OCI-LY3 (cell line): Measurements from ENCODE around the gene DCLK1.

Source experiments
- H2AFZ ChIP-seq: fragments of 200-600, 300-600 bp; shearing (Covaris generic); 2 replicates; pipeline ENCODE4 v1.6.0; 2014; ENCODE audit warnings: antibody characterized with exemption, low read depth, low read length
- H3K27ac ChIP-seq: fragments of 200-600, 300-600 bp; sonication (generic); 2 replicates; pipeline ENCODE4 v1.5.1; 2014; ENCODE audit warnings: mild to moderate bottlenecking, low read length, moderate library complexity, mixed read lengths
- H3K27me3 ChIP-seq: fragments of 200-600, 300-600 bp; sonication (generic); 2 replicates; pipeline ENCODE4 v1.6.1; 2014; ENCODE audit warnings: low read depth, low read length, mixed read lengths
- H3K36me3 ChIP-seq: fragments of 200-600, 300-600 bp; sonication (generic); replicated peaks from 2 replicates; pipeline ENCODE3; 2014; ENCODE audit warnings: low read depth, low read length, mixed read lengths
- H3K4me1 ChIP-seq: fragments of 300-600, 200-600 bp; sonication (generic); 2 replicates; pipeline ENCODE4 v1.6.1; 2014; ENCODE audit warnings: low read length, mixed read lengths
- H3K4me2 ChIP-seq: fragments of 200-600, 300-600 bp; sonication (generic); 2 replicates; pipeline ENCODE4 v1.6.1; 2014; ENCODE audit warnings: low read length, mixed read lengths
- H3K4me3 ChIP-seq: fragments of 300-600, 200-600 bp; sonication (generic); 2 replicates; pipeline ENCODE4 v1.5.1; 2014; ENCODE audit warnings: antibody characterized with exemption, mild to moderate bottlenecking, low read length, moderate library complexity
- H3K79me2 ChIP-seq: fragments of 300-600, 200-600 bp; shearing (Covaris generic); 2 replicates; pipeline ENCODE4 v1.6.1; 2014; ENCODE audit warnings: mild to moderate bottlenecking, low read length, mixed read lengths
- H3K9ac ChIP-seq: fragments of 300-600, 200-600 bp; shearing (Covaris generic); 2 replicates; pipeline ENCODE4 v1.6.0; 2014; ENCODE audit warnings: mild to moderate bottlenecking, low read length, moderate library complexity
- H3K9me3 ChIP-seq: fragments of 200-600, 300-600 bp; shearing (Covaris generic); 2 replicates; pipeline ENCODE4 v1.6.1; 2014; ENCODE audit warnings: low read length, mixed read lengths; ENCODE audit not compliant: insufficient read depth
- H4K20me1 ChIP-seq: fragments of 200-600, 300-600 bp; sonication (generic); 2 replicates; pipeline ENCODE4 v1.6.1; 2016; ENCODE audit warnings: low read length, mixed read lengths; ENCODE audit not compliant: insufficient read depth
- EZH2phosphoT487 ChIP-seq: fragments of 200-600 bp; shearing (Covaris generic); IDR thresholded peaks from 2 replicates; pipeline ENCODE4 v1.6.1; 2018; ENCODE audit warnings: antibody characterized with exemption, mixed run types, low read depth
- TF ChIP-seq, protein P1 (sequence below): fragments of 200-600, 300-600 bp; sonication (generic); IDR thresholded peaks from 2 replicates; pipeline ENCODE4 v1.5.1; 2014; ENCODE audit warnings: antibody characterized with exemption, low read length, low read depth

DCLK1 gene

DNA sequence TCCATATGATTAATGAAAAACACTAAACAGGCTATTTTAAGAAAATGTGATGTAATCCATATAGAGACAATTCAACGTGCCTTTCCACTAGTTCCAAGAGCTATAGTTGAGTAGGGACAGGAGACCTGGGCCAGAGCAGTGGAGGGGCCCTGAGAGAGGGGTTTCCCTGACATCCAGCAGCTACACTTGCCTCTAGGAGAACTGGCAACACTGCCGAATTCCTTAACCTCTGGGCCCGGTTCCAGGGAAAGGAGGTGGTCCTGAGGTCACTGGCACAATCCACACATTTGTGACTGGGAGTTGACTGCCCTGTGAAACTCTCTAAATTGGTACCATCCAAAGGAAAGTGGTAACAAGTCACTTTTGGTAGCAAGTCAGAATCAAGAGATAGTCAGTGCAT lies 264.4 kb downstream of the DCLK1 start:
- no peak overlapping the region for H3K9ac ChIP-seq
- TF ChIP-seq EZH2phosphoT487, result no peak
- TF ChIP-seq, protein P1, sequence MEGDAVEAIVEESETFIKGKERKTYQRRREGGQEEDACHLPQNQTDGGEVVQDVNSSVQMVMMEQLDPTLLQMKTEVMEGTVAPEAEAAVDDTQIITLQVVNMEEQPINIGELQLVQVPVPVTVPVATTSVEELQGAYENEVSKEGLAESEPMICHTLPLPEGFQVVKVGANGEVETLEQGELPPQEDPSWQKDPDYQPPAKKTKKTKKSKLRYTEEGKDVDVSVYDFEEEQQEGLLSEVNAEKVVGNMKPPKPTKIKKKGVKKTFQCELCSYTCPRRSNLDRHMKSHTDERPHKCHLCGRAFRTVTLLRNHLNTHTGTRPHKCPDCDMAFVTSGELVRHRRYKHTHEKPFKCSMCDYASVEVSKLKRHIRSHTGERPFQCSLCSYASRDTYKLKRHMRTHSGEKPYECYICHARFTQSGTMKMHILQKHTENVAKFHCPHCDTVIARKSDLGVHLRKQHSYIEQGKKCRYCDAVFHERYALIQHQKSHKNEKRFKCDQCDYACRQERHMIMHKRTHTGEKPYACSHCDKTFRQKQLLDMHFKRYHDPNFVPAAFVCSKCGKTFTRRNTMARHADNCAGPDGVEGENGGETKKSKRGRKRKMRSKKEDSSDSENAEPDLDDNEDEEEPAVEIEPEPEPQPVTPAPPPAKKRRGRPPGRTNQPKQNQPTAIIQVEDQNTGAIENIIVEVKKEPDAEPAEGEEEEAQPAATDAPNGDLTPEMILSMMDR, result no peak
- H2AFZ ChIP-seq, result no peak overlapping the region
- no peaks in the 10 kb centered on the region for H4K20me1 ChIP-seq
- no peaks in the 10 kb centered on the region for H3K79me2 ChIP-seq
- H3K27ac ChIP-seq, result no peak overlapping the region
- peaks cover 35% of the 10 kb centered on the region for H3K27me3 ChIP-seq
- H3K9me3 ChIP-seq, result no peaks in the 10 kb centered on the region
- H3K4me3 ChIP-seq, result no peak overlapping the region
- no peak overlapping the region for H3K4me2 ChIP-seq
- H3K36me3 ChIP-seq, result no peaks in the 10 kb centered on the region
- H3K4me1 ChIP-seq, result peaks cover 9% of the 10 kb centered on the region

DNA sequence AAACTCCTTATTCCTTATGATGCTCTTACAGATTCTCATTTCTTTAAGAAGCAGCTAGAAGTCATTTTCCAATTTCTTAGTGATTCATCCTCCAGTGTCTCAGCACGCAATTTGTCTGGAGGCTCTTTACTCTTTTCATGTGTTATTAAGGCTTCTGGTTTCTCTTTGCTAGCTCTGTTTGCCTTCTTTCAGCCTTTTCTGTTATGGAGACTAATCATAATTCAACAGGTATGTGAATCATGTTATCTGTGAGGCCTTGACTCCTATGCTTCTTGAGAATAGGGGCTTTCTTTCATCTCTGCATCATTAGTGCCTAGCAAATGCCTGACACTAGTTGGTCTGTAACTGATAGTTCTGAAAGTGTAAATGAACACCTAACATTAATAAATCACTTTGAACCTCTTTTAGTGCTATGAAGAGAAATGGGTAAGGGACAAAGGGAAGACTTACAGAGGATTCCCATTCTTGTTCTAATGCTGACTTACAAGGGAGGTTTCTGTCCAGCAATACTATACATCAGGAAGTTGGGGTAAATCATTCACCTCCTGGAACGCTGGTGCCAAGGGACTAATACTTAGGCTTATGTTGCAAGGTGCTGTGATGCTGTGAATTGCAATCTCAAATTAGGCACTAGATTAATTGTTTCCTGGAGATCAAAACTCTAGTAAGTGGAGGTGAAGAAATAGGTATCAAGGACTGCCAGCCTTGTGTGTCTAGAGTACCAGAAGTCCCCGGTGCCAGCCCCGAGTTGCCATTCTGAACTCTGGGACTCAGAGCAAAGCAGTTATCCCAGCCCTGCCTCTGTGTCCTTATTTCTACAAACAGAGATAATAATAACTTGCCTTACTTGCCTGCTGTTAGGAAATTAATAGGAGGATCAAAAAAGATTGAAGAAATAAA lies 265.6 kb downstream of the DCLK1 start:
- Histone ChIP-seq H3K27ac (no peak overlapping the region), H4K20me1 (no peaks in the 10 kb centered on the region; the same call in 1 of the 2 replicates), H3K36me3 (no peaks in the 10 kb centered on the region), H2AFZ (no peak overlapping the region), H3K27me3 (peaks cover 45% of the 10 kb centered on the region), H3K9ac (no peak overlapping the region), H3K4me1 (peaks cover 16% of the 10 kb centered on the region), H3K4me3 (no peak overlapping the region), H3K9me3 (no peaks in the 10 kb centered on the region), H3K4me2 (no peak overlapping the region), H3K79me2 (no peaks in the 10 kb centered on the region)
- no peak for TF ChIP-seq EZH2phosphoT487
- TF ChIP-seq, protein P1, result no peak

DNA sequence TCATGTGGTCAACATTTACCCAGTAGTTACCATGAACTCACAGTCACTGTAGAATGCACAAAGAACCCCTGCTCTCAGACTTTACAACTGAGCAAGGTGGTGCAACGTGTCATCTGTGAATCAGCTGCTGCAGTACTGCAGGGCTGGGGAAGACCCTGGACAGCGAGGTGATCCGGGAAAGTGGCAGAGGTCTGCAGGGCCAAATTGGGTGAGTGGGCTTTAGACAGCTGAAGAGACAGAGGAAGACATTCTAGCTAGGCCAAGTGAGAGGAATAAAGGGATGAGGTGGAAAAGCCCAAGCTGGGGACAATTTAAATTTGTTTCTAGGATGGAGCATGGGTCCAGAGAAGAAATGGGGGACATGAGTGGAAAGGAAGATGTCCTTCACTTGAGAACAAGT lies 270.5 kb downstream of the DCLK1 start:
- Histone ChIP-seq H2AFZ (no peak overlapping the region), H3K9ac (no peak overlapping the region), H3K4me2 (no peak overlapping the region), H3K9me3 (no peaks in the 10 kb centered on the region), H3K27ac (no peak overlapping the region), H3K4me1 (peaks cover 16% of the 10 kb centered on the region), H3K36me3 (no peaks in the 10 kb centered on the region), H3K27me3 (peaks cover 80% of the 10 kb centered on the region), H3K79me2 (no peaks in the 10 kb centered on the region), H4K20me1 (no peaks in the 10 kb centered on the region; the same call in 1 of the 2 replicates), H3K4me3 (no peak overlapping the region)
- TF ChIP-seq, protein P1, result no peak
- TF ChIP-seq EZH2phosphoT487, result no peak

DNA sequence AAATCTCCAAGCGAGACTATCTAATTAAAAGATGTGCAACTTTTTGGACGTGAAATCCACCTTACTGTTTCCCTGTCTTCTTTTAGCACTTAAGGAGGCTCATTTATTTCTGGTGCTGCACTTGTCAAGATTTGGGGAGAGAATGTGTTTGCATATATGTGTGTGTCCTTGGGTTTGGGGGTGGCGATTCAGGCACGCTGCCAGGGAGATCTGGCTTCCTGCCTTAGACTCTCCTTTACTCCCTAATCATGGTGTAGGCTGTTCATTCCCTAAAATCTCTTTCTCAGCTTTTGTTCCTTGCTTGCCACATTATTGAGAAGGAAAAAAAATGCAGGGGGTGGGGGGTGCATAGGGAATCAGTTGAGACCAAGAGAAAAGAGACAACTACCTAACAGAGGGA lies 271.2 kb downstream of the DCLK1 start:
- no peaks in the 10 kb centered on the region for H3K9me3 ChIP-seq
- no peaks in the 10 kb centered on the region for H3K79me2 ChIP-seq
- H4K20me1 ChIP-seq, result no peaks in the 10 kb centered on the region; the same call in 1 of the 2 replicates
- peaks cover 82% of the 10 kb centered on the region for H3K27me3 ChIP-seq
- no peak for TF ChIP-seq EZH2phosphoT487
- TF ChIP-seq, protein P1, result no peak
- H3K4me1 ChIP-seq, result peaks cover 16% of the 10 kb centered on the region
- no peaks in the 10 kb centered on the region for H3K36me3 ChIP-seq
- no peak overlapping the region for H3K4me3 ChIP-seq
- H2AFZ ChIP-seq, result no peak overlapping the region
- no peak overlapping the region for H3K9ac ChIP-seq
- H3K4me2 ChIP-seq, result no peak overlapping the region
- no peak overlapping the region for H3K27ac ChIP-seq
